OCI-LY1 (cell line): ENCODE results near the gene CRX.

Experiments used
- H2AFZ ChIP-seq: fragments of 200-600 bp; sonication (generic), shearing (Covaris generic); 2 replicates; pipeline ENCODE4 v1.6.0; 2014; ENCODE audit warnings: antibody characterized with exemption, mild to moderate bottlenecking, low read length
- H3F3A ChIP-seq: fragments of 200-600 bp; sonication (generic), shearing (Covaris generic); 2 replicates; pipeline ENCODE4 v1.6.0; 2014; ENCODE audit warnings: mild to moderate bottlenecking, antibody characterized with exemption, low read length, moderate library complexity; ENCODE audit not compliant: insufficient read depth
- H3K27ac ChIP-seq: fragments of 200-600 bp; sonication (generic); 2 replicates; pipeline ENCODE4 v1.5.1; 2014; ENCODE audit warnings: low read length, mixed run types, mild to moderate bottlenecking, low read depth; ENCODE audit not compliant: poor library complexity, severe bottlenecking
- H3K27me3 ChIP-seq: fragments of 200-600 bp; sonication (generic); 2 replicates; pipeline ENCODE4 v1.6.0; 2014; ENCODE audit warnings: antibody characterized with exemption, mild to moderate bottlenecking, low read length, moderate library complexity; ENCODE audit not compliant: insufficient read depth
- H3K36me3 ChIP-seq: fragments of 200-600 bp; sonication (generic); 2 replicates; pipeline ENCODE4 v1.6.1; 2014; ENCODE audit warnings: mild to moderate bottlenecking, antibody characterized with exemption, low read length, moderate library complexity, mixed read lengths; ENCODE audit not compliant: insufficient read depth
- H3K4me1 ChIP-seq: fragments of 200-600 bp; sonication (generic); 2 replicates; pipeline ENCODE4 v1.5.1; 2014; ENCODE audit warnings: mild to moderate bottlenecking, low read length, moderate library complexity; ENCODE audit not compliant: insufficient read depth, severe bottlenecking
- H3K4me2 ChIP-seq: fragments of 200-600 bp; sonication (generic), shearing (Covaris generic); 2 replicates; pipeline ENCODE4 v1.6.1; 2014; ENCODE audit warnings: low read length
- H3K4me3 ChIP-seq: fragments of 200-600 bp; sonication (generic); 2 replicates; pipeline ENCODE4 v1.5.1; 2014; ENCODE audit warnings: low read length, low read depth, mild to moderate bottlenecking, mixed read lengths; ENCODE audit not compliant: poor library complexity, severe bottlenecking
- H3K79me2 ChIP-seq: fragments of 200-600 bp; shearing (Covaris generic); 2 replicates; pipeline ENCODE4 v1.6.1; 2016; ENCODE audit warnings: mixed run types, low read length, mixed read lengths; ENCODE audit not compliant: insufficient read depth
- H3K9ac ChIP-seq: fragments of 200-600 bp; sonication (generic), shearing (Covaris generic); 2 replicates; pipeline ENCODE4 v1.6.1; 2014; ENCODE audit warnings: mild to moderate bottlenecking, low read length, mixed read lengths
- H3K9me2 ChIP-seq: fragments of 200-600 bp; sonication (generic), shearing (Covaris generic); 2 replicates; pipeline ENCODE4 v1.6.1; 2014; ENCODE audit warnings: low read depth, mild to moderate bottlenecking, low read length, mixed read lengths
- H3K9me3 ChIP-seq: fragments of 200-600 bp; shearing (Covaris generic); 2 replicates; pipeline ENCODE4 v1.6.1; 2014; ENCODE audit warnings: low read length, mixed read lengths
- H4K20me1 ChIP-seq: fragments of 200-600 bp; sonication (generic), shearing (Covaris generic); 2 replicates; pipeline ENCODE4 v1.6.0; 2016; ENCODE audit warnings: mild to moderate bottlenecking, low read length; ENCODE audit not compliant: insufficient read depth
- EZH2 ChIP-seq: fragments of 200-600 bp; sonication (generic), shearing (Covaris generic); IDR thresholded peaks from 2 replicates; pipeline ENCODE4 v1.8.0; 2017; ENCODE audit warnings: borderline replicate concordance, mixed run types, mild to moderate bottlenecking, antibody characterized with exemption, low read length, moderate library complexity, mixed read lengths
- TF ChIP-seq, protein P1 (sequence below): fragments of 200-600 bp; sonication (generic), shearing (Covaris generic); IDR thresholded peaks from 2 replicates; pipeline ENCODE4 v1.5.1; 2017; ENCODE audit warnings: mild to moderate bottlenecking, antibody characterized with exemption, low read length, moderate library complexity, mixed read lengths

CRX gene

DNA sequence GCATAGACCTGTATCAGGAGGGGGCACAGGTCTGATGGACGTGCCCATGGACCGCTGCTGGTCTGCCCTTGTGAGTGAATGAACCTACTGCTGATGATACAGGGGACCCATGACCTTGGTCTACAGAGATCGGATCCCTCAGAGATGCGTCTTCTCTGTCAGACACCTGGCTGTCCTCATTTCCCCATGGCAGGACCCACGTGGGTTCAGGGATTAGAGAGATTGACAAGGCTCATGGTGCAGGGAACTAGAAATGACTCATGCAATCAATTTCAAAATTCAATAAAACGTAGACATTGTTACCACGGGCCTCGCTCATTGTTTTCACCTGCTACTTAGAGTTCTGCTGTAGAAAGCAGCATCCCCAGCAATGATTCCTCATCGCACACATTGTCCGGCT, 16.4 kb upstream of the CRX start:
- no peak overlapping the region for H3K4me3 ChIP-seq
- no peak overlapping the region for H3K9ac ChIP-seq
- H3K27me3 ChIP-seq, result peaks cover 5% of the 10 kb centered on the region; the same call in 1 of the 2 replicates
- no peaks in the 10 kb centered on the region for H3F3A ChIP-seq
- no peaks in the 10 kb centered on the region for H4K20me1 ChIP-seq
- no peaks in the 10 kb centered on the region for H3K9me2 ChIP-seq
- H3K79me2 ChIP-seq, result no peaks in the 10 kb centered on the region
- no peaks in the 10 kb centered on the region for H3K36me3 ChIP-seq
- H3K27ac ChIP-seq, result no peak overlapping the region
- no peaks in the 10 kb centered on the region for H3K4me1 ChIP-seq
- TF ChIP-seq EZH2, result no peak
- TF ChIP-seq, protein P1, sequence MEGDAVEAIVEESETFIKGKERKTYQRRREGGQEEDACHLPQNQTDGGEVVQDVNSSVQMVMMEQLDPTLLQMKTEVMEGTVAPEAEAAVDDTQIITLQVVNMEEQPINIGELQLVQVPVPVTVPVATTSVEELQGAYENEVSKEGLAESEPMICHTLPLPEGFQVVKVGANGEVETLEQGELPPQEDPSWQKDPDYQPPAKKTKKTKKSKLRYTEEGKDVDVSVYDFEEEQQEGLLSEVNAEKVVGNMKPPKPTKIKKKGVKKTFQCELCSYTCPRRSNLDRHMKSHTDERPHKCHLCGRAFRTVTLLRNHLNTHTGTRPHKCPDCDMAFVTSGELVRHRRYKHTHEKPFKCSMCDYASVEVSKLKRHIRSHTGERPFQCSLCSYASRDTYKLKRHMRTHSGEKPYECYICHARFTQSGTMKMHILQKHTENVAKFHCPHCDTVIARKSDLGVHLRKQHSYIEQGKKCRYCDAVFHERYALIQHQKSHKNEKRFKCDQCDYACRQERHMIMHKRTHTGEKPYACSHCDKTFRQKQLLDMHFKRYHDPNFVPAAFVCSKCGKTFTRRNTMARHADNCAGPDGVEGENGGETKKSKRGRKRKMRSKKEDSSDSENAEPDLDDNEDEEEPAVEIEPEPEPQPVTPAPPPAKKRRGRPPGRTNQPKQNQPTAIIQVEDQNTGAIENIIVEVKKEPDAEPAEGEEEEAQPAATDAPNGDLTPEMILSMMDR, result no peak
- no peak overlapping the region for H2AFZ ChIP-seq
- no peak overlapping the region for H3K4me2 ChIP-seq
- no peaks in the 10 kb centered on the region; the same call in 1 of the 2 replicates for H3K9me3 ChIP-seq

DNA sequence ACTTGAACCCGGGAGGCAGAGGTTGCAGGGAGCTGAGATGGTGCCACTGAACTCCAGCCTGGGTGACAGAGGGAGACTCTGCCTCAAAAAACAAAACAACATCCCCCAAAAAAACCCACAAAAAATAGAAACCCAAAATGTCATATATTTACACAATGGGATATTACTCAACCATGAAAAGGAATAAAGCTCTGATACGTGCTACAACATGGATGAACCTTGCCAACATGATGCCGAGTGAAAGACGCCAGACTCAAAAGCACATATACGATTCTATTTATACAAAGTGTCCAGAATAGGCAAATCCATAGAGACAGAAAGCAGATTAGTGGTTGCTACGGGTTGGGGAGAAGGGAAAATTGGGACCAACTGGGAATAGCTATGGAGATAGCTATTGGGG, 15.3 kb upstream of the CRX start:
- no peaks in the 10 kb centered on the region for H3K4me1 ChIP-seq
- H3K79me2 ChIP-seq, result no peaks in the 10 kb centered on the region
- H3K9me2 ChIP-seq, result no peaks in the 10 kb centered on the region
- no peaks in the 10 kb centered on the region; the same call in 1 of the 2 replicates for H3K9me3 ChIP-seq
- peaks cover 5% of the 10 kb centered on the region; the same call in 1 of the 2 replicates for H3K27me3 ChIP-seq
- no peak overlapping the region for H3K4me3 ChIP-seq
- H3K27ac ChIP-seq, result no peak overlapping the region
- no peak for TF ChIP-seq EZH2
- TF ChIP-seq, protein P1, result no peak
- no peak overlapping the region for H3K9ac ChIP-seq
- no peaks in the 10 kb centered on the region for H3K36me3 ChIP-seq
- no peaks in the 10 kb centered on the region for H4K20me1 ChIP-seq
- no peaks in the 10 kb centered on the region for H3F3A ChIP-seq
- H3K4me2 ChIP-seq, result no peak overlapping the region
- H2AFZ ChIP-seq, result no peak overlapping the region

DNA sequence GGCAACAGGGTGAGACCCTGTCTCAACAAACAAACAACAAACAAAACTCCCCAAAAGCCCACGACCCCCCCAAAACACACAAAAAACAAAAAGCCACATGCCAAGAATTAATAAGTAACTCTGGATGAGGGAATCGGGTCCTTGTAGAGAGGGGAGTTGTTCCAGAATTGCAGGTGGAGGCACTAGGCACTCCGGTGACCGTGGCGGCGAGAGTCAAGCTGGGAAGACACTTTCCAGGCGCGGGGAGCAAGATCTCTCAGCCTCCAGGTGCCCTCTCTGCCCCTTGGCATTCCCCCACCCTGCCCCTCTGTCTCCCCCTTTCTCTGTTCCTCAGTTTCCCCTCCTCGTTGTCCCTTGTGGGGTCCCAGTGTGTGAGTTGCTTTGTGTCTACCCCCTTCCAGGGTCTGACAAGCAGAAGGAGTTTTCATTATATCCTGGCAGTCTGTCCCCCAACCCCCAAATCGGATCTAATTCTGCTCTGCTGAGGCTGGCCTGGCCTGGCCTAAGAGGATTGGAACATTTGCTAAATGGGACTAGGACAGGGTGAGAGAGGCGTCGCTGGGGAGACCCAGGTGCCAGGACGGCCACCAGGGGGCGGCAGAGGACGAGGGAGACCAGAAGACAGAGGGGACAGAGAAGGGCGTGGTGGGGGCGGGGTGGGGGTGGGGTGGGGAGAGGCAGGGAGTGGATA, 8.3 kb upstream of the CRX start:
- no peak overlapping the region for H3K9ac ChIP-seq
- no peak overlapping the region for H3K4me2 ChIP-seq
- H3K9me3 ChIP-seq, result no peaks in the 10 kb centered on the region
- no peak overlapping the region for H3K4me3 ChIP-seq
- no peak overlapping the region for H3K27ac ChIP-seq
- no peaks in the 10 kb centered on the region for H3K36me3 ChIP-seq
- H4K20me1 ChIP-seq, result no peaks in the 10 kb centered on the region
- H3F3A ChIP-seq, result no peaks in the 10 kb centered on the region
- no peak for TF ChIP-seq EZH2
- TF ChIP-seq, protein P1, result peak; percentile 52
- no peaks in the 10 kb centered on the region for H3K27me3 ChIP-seq
- no peaks in the 10 kb centered on the region for H3K79me2 ChIP-seq
- H2AFZ ChIP-seq, result no peak overlapping the region
- no peaks in the 10 kb centered on the region for H3K4me1 ChIP-seq
- H3K9me2 ChIP-seq, result no peaks in the 10 kb centered on the region
